IMR-90 (cell line): Measurements from ENCODE around the gene ENO2. TPM values are rescaled to one million over a fixed set of nuclear protein-coding genes. Genes with fewer than 3 reads are reported as not detected.

ENCODE experiments used
- MAZ ChIP-seq: IDR thresholded peaks from 2 replicates; pipeline ENCODE4 v1.6.1; 2012; ENCODE audit warnings: low read depth, mild to moderate bottlenecking, low read length, improper control_type of control experiment, moderate library complexity, borderline replicate concordance
- RFX5 ChIP-seq: IDR thresholded peaks from 2 replicates; pipeline ENCODE4 v1.8.0; 2012; ENCODE audit warnings: low read depth, mild to moderate bottlenecking, low read length, moderate library complexity
- polyA plus RNA-seq, 3 experiments: library from polyadenylated mRNA; depleted of rRNA; stranded (reverse); fragments of >200 nt; gene quantifications; 2 replicates each; pipeline ENCODE4 v1.2.3, GENCODE V29; 2012; ENCODE audit warnings: low replicate concordance in 1 of 3
- total RNA-seq: library from RNA; depleted of rRNA; stranded (reverse); fragments of >200 nt; gene quantifications from 2 replicates; pipeline ENCODE4 v1.2.3, GENCODE V29; 2012
- TF ChIP-seq, protein P1 (sequence below): fragments of 150-350 bp; IDR thresholded peaks from 2 replicates; pipeline ENCODE4 v1.6.1; 2016; ENCODE audit warnings: low read depth, mild to moderate bottlenecking, low read length, moderate library complexity, borderline replicate concordance

ENO2 gene
- total and polyA plus RNA-seq, 2 of the 4 experiments (the other 2 are of a cell fraction), result 28.3 to 92.8 TPM

DNA sequence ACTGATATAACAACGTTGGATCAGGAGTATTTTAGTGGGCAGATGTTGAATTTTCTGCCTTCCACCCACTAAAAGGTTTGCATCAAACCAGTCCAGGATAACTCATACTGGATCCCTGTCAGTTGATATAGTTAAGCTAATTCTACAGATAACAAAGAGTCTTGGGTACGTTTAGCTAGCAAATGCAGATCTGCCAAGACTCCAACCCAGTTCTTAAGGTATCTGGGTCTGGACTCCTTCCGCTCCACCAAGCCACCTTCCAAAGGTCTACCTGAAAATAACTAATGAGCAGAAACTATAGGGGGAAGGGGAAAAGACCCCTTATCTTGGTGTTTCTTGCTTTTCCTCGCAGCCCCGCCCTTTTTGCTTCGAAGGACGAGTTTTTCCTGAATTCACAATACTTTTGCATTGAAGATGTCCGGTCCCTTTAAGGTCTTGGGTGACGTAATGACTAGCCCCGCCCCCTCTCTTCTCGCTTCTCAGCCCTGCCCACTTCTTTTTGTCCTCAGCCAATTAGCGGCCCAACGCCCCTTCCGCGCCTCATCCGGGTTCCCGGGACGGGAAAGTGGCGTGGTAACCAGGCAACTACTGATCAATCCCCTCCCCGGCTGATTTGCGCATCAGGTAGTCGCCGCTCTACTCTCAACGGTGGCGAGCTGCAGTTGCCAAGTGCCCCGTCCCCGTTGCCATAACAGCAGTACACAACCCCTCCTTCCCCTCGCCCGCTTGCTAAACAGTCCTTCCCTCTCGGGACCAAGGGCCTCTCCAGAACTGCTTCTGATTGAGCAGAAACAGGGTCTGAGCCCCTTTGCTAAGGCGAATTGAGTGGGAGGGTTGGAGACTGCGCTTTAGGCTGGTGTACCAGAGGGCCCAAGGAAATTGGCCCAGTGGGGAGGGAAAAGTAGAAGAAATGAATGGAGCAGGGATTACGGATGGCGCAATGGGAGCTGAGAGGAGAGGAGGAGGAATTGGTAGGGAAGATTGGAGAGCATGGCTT lies 9.8 kb upstream of the ENO2 start, which contains the start of gene LRRC23 (continued):
- TF ChIP-seq, protein P1, sequence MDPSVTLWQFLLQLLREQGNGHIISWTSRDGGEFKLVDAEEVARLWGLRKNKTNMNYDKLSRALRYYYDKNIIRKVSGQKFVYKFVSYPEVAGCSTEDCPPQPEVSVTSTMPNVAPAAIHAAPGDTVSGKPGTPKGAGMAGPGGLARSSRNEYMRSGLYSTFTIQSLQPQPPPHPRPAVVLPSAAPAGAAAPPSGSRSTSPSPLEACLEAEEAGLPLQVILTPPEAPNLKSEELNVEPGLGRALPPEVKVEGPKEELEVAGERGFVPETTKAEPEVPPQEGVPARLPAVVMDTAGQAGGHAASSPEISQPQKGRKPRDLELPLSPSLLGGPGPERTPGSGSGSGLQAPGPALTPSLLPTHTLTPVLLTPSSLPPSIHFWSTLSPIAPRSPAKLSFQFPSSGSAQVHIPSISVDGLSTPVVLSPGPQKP, result no peak
- TF ChIP-seq RFX5 (no peak), MAZ (peak; percentile 6; the same call in 1 of the 2 replicates)
